G401.6 (cell line): ENCODE measurements around the gene TERT.
"Not testable (repeated sequence)": the region's sequence is repeated elsewhere in the genome, so short reads cannot be mapped to it uniquely, and the experiment has no call there.

Source experiments
- FAIRE-seq: peaks from 2 replicates; lab custom pipeline; 2012; peaks lifted over from hg19 to GRCh38; lab: Jason Lieb, UNC

The TERT gene

GRCh38 chr5:1294835-1295649 lies at the start of gene TERT:
Gene TERT (minus strand): TSS chr5:1295068. CDS start chr5:1294989, 79 bp downstream.
- FAIRE-seq = no peak

- FAIRE-seq = no peak
These were observed 49.3 kb upstream of the TERT start for GRCh38 chr5:1343931-1344901.

GRCh38 chr5:1343315-1343751 lies 48.5 kb upstream of the TERT start:
- FAIRE-seq = no peak

DNA sequence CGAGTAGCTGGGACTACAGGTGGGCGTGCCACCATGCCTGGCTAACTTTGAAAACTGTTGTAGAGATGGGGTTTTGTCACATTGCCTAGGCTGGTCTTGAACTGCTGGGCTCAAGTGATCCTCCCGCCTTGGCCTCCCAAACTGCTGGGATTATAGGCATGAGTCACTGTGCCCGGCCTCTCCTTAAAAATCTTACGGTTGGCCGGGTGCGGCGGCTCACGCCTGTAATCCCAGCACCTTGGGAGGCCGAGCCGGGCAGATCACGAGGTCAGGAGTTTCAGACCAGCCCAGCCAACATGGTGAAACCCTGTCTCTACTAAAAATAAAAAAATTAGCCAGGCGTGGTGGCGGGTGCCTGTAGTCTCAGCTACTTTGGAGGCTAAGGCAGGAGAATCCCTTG lies 47.8 kb upstream of the TERT start:
- FAIRE-seq = not testable (repeated sequence)

DNA sequence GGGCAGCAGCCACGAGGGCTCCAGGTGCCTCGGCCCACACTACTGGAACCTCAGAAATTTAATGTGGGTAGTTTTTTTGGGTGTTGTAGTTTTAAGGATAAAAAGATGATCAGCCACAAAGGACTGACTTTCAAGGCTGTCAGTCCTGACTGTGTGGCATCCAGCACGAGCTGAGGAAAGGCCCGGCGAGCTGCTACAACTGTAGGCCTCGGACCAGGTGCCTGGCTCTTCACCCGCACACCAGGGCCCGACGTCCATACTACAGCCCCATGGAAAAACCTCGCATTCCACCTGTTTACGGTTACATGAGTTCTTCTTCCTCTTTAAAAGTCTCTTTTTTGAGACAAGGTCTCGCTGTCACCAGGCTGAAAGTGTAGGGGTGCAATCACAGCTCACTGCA lies 47.4 kb upstream of the TERT start:
- FAIRE-seq = no peak

- no peak for FAIRE-seq
These were observed 47.0 kb upstream of the TERT start for GRCh38 chr5:1341863-1342262.

DNA sequence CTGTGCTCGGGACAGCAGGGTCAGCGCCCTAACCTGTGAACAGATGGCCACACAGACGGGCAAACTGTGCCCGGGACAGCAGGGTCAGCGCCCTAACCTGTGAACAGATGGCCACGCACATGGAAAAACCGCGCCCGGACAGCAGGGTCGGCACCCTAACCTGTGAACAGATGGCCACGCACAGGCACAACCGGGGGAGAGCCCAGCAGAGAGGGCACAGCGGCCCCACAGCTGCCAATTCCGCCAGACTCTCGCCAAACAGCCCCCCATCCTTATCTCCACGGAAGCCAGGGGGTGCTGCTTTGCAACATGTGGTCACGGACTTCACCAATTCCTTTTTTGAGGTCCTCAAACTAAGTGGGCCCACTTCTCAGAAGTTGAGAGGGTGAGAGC lies 44.9 kb upstream of the TERT start:
- not testable (repeated sequence) for FAIRE-seq

- FAIRE-seq = not testable (repeated sequence)
These were observed 44.4 kb upstream of the TERT start for GRCh38 chr5:1339139-1339817.

- no peak for FAIRE-seq
These were observed 43.7 kb upstream of the TERT start for GRCh38 chr5:1338506-1339070.

GRCh38 chr5:1338196-1338490 lies 43.3 kb upstream of the TERT start:
- no peak for FAIRE-seq

- FAIRE-seq = no peak
These were observed 42.8 kb upstream of the TERT start for GRCh38 chr5:1337489-1338195.

DNA sequence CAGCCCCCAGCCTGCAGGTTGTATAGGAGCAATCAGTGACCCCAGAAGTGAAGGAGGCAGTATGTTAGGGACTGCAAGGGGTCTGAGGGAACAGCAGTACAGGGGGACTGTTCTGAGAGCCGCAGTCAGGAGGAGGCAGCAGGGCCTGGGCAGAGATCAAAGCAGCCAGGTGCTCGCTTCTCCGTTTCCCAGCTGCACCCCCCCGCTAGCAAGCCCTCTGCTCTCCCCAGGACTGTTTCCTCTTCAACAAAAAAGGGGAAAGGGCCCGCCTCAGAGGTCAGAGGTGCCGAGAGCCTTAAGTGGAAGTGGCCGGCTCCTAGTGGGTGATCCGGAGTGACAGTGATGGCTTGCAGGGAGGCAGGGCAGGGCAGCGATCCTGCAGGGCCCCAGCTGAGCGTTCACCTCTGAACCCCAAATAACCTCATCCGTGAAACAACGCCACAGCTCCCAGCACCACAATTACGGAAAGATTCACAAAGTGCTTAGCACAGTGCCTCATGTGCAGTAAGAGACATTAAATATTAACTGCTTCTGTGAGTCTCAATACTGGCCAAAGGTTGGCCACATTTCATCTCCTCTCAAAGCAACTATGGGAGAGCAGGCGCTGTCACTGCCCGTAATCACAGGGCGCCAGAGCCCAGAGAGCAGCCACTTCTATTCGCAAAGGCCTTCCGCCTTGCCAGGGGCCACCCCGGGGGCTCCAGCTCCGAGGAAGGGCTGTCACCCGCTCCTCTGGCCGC lies 42.1 kb upstream of the TERT start:
- FAIRE-seq = no peak

- FAIRE-seq = no peak
These were observed 41.3 kb upstream of the TERT start for GRCh38 chr5:1336106-1336561.

GRCh38 chr5:1335540-1336095 lies 40.8 kb upstream of the TERT start:
- no peak for FAIRE-seq

- FAIRE-seq = no peak
These were observed 40.1 kb upstream of the TERT start for GRCh38 chr5:1334831-1335539.

DNA sequence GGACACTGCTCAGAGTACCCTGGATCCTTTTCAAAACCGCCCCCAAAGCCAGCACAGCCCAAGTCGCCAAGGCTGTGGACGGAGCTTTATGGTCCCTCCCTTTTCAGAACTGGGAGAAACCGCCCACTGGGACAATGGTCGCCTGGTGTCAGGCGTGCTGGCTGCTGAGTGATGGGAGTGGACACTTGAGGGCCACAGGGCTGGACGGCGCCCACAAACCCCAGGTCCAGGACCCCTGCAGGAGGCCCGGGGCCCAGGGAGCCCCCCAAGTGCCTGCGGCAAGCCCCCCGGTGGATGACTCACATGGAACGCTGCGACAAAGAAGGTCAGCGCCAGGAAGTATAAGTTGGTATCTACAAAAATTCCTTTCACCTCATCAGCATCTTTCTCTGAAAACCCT lies 39.1 kb upstream of the TERT start:
- no peak for FAIRE-seq

GRCh38 chr5:1333286-1333685 lies 38.4 kb upstream of the TERT start:
- not testable (repeated sequence) for FAIRE-seq

- no peak for FAIRE-seq
These were observed 37.7 kb upstream of the TERT start for GRCh38 chr5:1332461-1333001.

DNA sequence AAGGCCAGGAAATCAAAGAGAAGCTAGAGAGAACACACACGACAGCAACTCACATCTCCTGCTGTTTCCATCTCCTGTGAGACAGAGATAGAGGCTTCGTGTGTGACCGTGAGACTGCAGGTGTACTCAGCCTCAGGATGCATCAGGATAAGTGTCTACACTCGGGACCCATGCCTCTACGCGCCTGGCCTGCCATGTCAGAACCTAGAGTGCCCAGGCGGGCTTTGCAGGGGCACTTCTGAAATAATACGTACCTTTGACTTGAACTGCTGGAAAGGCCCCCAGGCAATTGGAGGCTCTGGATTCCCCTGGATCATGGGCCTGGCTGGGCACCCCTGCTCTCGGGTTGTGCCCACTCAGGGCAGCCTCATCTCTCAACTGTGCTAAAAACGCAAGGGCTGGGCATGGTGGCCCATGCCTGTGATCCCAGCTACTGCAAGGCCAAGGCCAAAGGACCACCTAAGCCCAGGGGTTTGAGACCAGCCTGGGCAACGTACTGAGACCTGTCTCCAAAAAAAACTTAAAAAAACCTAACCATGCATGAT lies 37.1 kb upstream of the TERT start:
- FAIRE-seq = no peak
